Neural cell (in vitro differentiated cells): ENCODE results near the gene FRG2B. TPM values are rescaled to one million over a fixed set of nuclear protein-coding genes. Genes with fewer than 3 reads are reported as not detected.

Experiments
- H2AFZ ChIP-seq: fragments of 200-600, 300-800 bp; sonication (generic), shearing (Covaris generic); 2 replicates; pipeline ENCODE4 v1.6.0; 2014; ENCODE audit warnings: low read depth, mild to moderate bottlenecking, antibody characterized with exemption, low read length, moderate library complexity
- H3F3A ChIP-seq: fragments of 200-600 bp; shearing (Covaris generic); 2 replicates; pipeline ENCODE4 v1.6.1; 2016; ENCODE audit warnings: mild to moderate bottlenecking, moderate library complexity, mixed read lengths, antibody characterized with exemption, low read length; ENCODE audit not compliant: insufficient read depth, poor library complexity, severe bottlenecking
- H3K27ac ChIP-seq: fragments of 200-600, 300-800 bp; sonication (generic), shearing (Covaris generic); 2 replicates; pipeline ENCODE4 v1.5.1; 2014; ENCODE audit warnings: mild to moderate bottlenecking, low read length, moderate library complexity
- H3K27me3 ChIP-seq: fragments of 300-800, 200-600 bp; sonication (generic), shearing (Covaris generic); 2 replicates; pipeline ENCODE4 v1.6.0; 2014; ENCODE audit warnings: mild to moderate bottlenecking, low read depth, low read length, moderate library complexity; ENCODE audit not compliant: insufficient read depth
- H3K36me3 ChIP-seq: fragments of 300-800, 200-600 bp; sonication (generic), shearing (Covaris generic); 2 replicates; pipeline ENCODE4 v1.5.1; 2014; ENCODE audit warnings: mild to moderate bottlenecking, antibody characterized with exemption, low read length, moderate library complexity; ENCODE audit not compliant: insufficient read depth
- H3K4me2 ChIP-seq: fragments of 300-800, 200-600 bp; sonication (generic), shearing (Covaris generic); 2 replicates; pipeline ENCODE4 v1.6.0; 2014; ENCODE audit warnings: mild to moderate bottlenecking, low read length
- H3K4me3 ChIP-seq: fragments of 300-800, 200-600 bp; sonication (generic), shearing (Covaris generic); 2 replicates; pipeline ENCODE4 v1.5.1; 2014; ENCODE audit warnings: mild to moderate bottlenecking, low read length, moderate library complexity
- H3K79me2 ChIP-seq: fragments of 200-600 bp; shearing (Covaris generic); replicated peaks from 2 replicates; pipeline ENCODE4 v1.6.0; 2014; ENCODE audit warnings: mild to moderate bottlenecking, low read length, moderate library complexity; ENCODE audit not compliant: insufficient read depth
- H3K9ac ChIP-seq: fragments of 300-800, 200-600 bp; sonication (generic), shearing (Covaris generic); 2 replicates; pipeline ENCODE4 v1.6.1; 2016; ENCODE audit warnings: mild to moderate bottlenecking, low read length, mixed read lengths
- H3K9me2 ChIP-seq: fragments of 200-600 bp; shearing (Covaris generic); 2 replicates; pipeline ENCODE4 v1.6.1; 2016; ENCODE audit warnings: mild to moderate bottlenecking, low read length, mixed read lengths; ENCODE audit not compliant: insufficient read depth
- H3K9me3 ChIP-seq: fragments of 200-600, 300-800 bp; sonication (generic), shearing (Covaris generic); 2 replicates; pipeline ENCODE4 v1.6.1; 2016; ENCODE audit warnings: mild to moderate bottlenecking, mixed run types, low read length, moderate library complexity, mixed read lengths
- H4K20me1 ChIP-seq: fragments of 200-600 bp; shearing (Covaris generic); 2 replicates; pipeline ENCODE4 v1.6.1; 2016; ENCODE audit warnings: mild to moderate bottlenecking, mixed run types; ENCODE audit not compliant: insufficient read depth
- CTCF ChIP-seq: fragments of 450-650 bp; IDR thresholded peaks from 2 replicates; pipeline ENCODE4 v1.5.1; 2014; ENCODE audit warnings: antibody characterized with exemption, mild to moderate bottlenecking, moderate library complexity; ENCODE audit not compliant: poor library complexity, severe bottlenecking
- EP300 ChIP-seq: fragments of 450-650 bp; conservative IDR thresholded peaks from 2 replicates; pipeline ENCODE4 v1.6.1; 2014; ENCODE audit warnings: antibody characterized with exemption, mild to moderate bottlenecking, moderate library complexity; ENCODE audit not compliant: poor library complexity, severe bottlenecking
- EZH2 ChIP-seq: fragments of 200-600, 300-800 bp; shearing (Covaris generic), sonication (generic); IDR thresholded peaks from 2 replicates; pipeline ENCODE4 v1.6.1; 2014; ENCODE audit warnings: antibody characterized with exemption, low read length, borderline replicate concordance, mild to moderate bottlenecking; ENCODE audit not compliant: insufficient read depth, poor library complexity, severe bottlenecking
- MXI1 ChIP-seq: fragments of 450-650 bp; conservative IDR thresholded peaks from 2 replicates; pipeline ENCODE4 v1.6.1; 2014; ENCODE audit warnings: antibody characterized with exemption, mild to moderate bottlenecking; ENCODE audit not compliant: poor library complexity, severe bottlenecking
- POLR2AphosphoS5 ChIP-seq: IDR thresholded peaks from 2 replicates; pipeline ENCODE4 v1.6.1; 2012
- RAD21 ChIP-seq: fragments of 450-650 bp; conservative IDR thresholded peaks from 2 replicates; pipeline ENCODE4 v1.6.1; 2014; ENCODE audit warnings: antibody characterized with exemption, mild to moderate bottlenecking, moderate library complexity
- REST ChIP-seq: IDR thresholded peaks from 2 replicates; pipeline ENCODE4 v1.6.1; 2012; ENCODE audit warnings: borderline replicate concordance
- SMC3 ChIP-seq: fragments of 450-650 bp; conservative IDR thresholded peaks from 2 replicates; pipeline ENCODE4 v1.6.1; 2014; ENCODE audit warnings: antibody characterized with exemption, mild to moderate bottlenecking, moderate library complexity; ENCODE audit not compliant: poor library complexity
- TAF1 ChIP-seq: IDR thresholded peaks from 2 replicates; pipeline ENCODE4 v1.6.1; 2012; ENCODE audit warnings: low read depth
- polyA plus RNA-seq: library from polyadenylated mRNA; depleted of rRNA; stranded (reverse); fragments of >200 nt; gene quantifications from 2 replicates; pipeline ENCODE4 v1.2.3, GENCODE V29; 2014

FRG2B gene
- polyA plus RNA-seq, 1 donor from 2014 or later, result not detected

DNA sequence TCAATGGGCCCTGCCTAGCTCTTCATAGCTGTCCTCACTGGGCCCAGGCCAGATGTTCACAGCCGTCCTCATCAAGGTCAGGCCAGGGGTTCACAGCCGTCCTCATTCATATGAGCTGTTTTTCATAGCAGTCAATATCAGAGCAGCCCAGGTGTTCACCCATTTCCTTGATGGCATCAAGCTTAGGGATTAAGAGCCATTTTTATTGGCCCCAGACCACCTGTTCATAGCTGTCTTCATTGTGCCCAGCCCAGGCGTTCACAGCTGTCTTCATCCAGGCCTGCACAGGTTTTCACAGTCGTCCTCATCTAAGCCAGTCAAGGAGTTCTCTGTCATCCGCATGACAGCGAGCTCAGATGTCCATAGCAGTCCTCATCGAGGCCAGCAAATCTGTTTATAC, 9.4 kb downstream of the FRG2B start:
- Histone ChIP-seq H3K9me3 (peaks cover 21% of the 10 kb centered on the region), H3K4me2 (no peak overlapping the region)
- no peak for TF ChIP-seq EZH2
- TF ChIP-seq EP300, result no peak
- TF ChIP-seq SMC3, result no peak
- no peak for TF ChIP-seq POLR2AphosphoS5
- TF ChIP-seq REST, result no peak
- no peak for TF ChIP-seq TAF1
- no peak for TF ChIP-seq MXI1
- TF ChIP-seq RAD21, result no peak
- TF ChIP-seq CTCF, result no peak

GRCh38 chr10:133616371-133617130, 10.0 kb downstream of the FRG2B start:
- Histone ChIP-seq H3K9me3 (peaks cover 21% of the 10 kb centered on the region), H3K27me3 (no peaks in the 10 kb centered on the region), H3F3A (no peaks in the 10 kb centered on the region), H3K4me3 (no peak overlapping the region), H4K20me1 (no peaks in the 10 kb centered on the region), H3K79me2 (no peaks in the 10 kb centered on the region), H2AFZ (no peak overlapping the region), H3K36me3 (no peaks in the 10 kb centered on the region), H3K4me2 (no peak overlapping the region), H3K9me2 (no peaks in the 10 kb centered on the region), H3K9ac (no peak overlapping the region), H3K27ac (no peak overlapping the region)
- no peak for TF ChIP-seq EP300

More for the DNA sequence above, 9.4 kb downstream of the FRG2B start:
- Histone ChIP-seq H3K79me2 (no peaks in the 10 kb centered on the region), H3K9me2 (no peaks in the 10 kb centered on the region), H3K36me3 (no peaks in the 10 kb centered on the region), H4K20me1 (no peaks in the 10 kb centered on the region), H3K9ac (no peak overlapping the region), H3K27me3 (no peaks in the 10 kb centered on the region), H3F3A (no peaks in the 10 kb centered on the region), H3K27ac (no peak overlapping the region), H3K4me3 (no peak overlapping the region), H2AFZ (no peak overlapping the region)
